Mesothelial cell of epicardium (in vitro differentiated cells): Measurements from ENCODE around the gene HNRNPAB. TPM values are rescaled to one million over a fixed set of nuclear protein-coding genes. Genes with fewer than 3 reads are reported as not detected.
A peak's percentile ranks its signal among the peaks of the same experiment; 100 is the strongest.

Experiments
- DNase-seq, 2 experiments: peaks; one replicate each; pipeline ENCODE4 v3.0.0; 2021; ENCODE audit warnings: low spot score in 2 of 2; ENCODE audit not compliant: unreplicated experiment in 2 of 2
- H3K27ac Mint-ChIP-seq: 2 replicates; pipeline ENCODE4 v1.8.0; 2021; ENCODE audit warnings: mixed read lengths
- H3K27me3 Mint-ChIP-seq: 2 replicates; pipeline ENCODE4 v1.8.0; 2021; ENCODE audit warnings: low read depth, mixed read lengths
- H3K36me3 Mint-ChIP-seq: 2 replicates; pipeline ENCODE4 v1.8.0; 2021; ENCODE audit warnings: mixed read lengths
- H3K4me1 Mint-ChIP-seq: 2 replicates; pipeline ENCODE4 v1.8.0; 2021; ENCODE audit warnings: mixed read lengths
- H3K4me3 Mint-ChIP-seq: 2 replicates; pipeline ENCODE4 v1.8.0; 2021; ENCODE audit warnings: mild to moderate bottlenecking, moderate library complexity, mixed read lengths
- H3K9me3 Mint-ChIP-seq: 2 replicates; pipeline ENCODE4 v1.8.0; 2021; ENCODE audit warnings: mixed read lengths
- total RNA-seq: library from RNA; stranded (reverse); gene quantifications from 3 replicates; pipeline ENCODE4 v1.2.1, GENCODE V29; 2021
- TF ChIP-seq, protein P1 (sequence below): fragments of 200-600 bp; sonication (generic); IDR thresholded peaks from one replicate; pipeline ENCODE4 v1.5.0; 2021; ENCODE audit warnings: antibody characterized with exemption; ENCODE audit not compliant: unreplicated experiment

Gene HNRNPAB
- total RNA-seq, result 198 to 209 TPM (median 204 TPM) in 3 replicates

DNA sequence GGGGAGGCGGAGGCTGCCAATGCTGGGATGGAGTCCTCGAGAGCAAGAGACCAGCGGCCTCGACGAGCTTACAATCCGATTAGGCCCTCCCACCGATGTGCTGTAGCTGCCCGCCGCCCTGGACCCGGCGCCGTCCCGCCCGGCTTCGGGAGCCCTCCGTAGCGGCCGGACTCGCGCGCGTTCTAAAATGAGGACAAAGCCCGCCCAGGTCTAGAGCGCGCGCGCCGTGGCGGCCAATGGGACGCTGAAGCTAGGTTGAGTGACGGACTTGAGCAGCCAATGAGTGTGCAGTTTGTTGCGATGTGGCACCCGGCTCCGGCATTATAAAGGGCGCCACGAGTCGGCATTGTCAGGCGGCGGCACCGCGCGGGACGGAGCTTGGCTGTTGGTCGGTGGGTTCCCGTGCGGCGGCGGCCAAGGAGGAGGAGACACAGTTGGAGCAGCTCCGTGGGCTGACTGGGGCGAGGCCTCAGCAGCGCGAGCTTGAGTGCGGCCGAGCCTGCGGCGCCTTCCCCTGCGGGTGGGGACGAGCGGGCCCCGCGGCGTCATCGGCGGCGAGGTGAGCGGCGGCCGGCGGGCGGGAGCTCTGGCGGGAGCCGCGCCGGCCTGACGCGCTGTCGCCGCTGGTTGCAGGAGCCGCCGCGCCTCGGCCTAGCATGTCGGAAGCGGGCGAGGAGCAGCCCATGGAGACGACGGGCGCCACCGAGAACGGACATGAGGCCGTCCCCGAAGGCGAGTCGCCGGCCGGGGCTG, at the start of gene HNRNPAB:
Gene HNRNPAB (plus strand): TSS at position 352 of the 753 bp plus-strand sequence. CDS start 305 bp downstream, at position 657.
- Mint-ChIP-seq H3K4me1 (peaks cover 43% of the 10 kb centered on the region), H3K9me3 (no peaks in the 10 kb centered on the region), H3K27ac (peak within 1 kb of the TSS; percentile 99), H3K27me3 (peaks cover 2% of the 10 kb centered on the region), H3K36me3 (peaks cover 23% of the 10 kb centered on the region), H3K4me3 (peak within 1 kb of the TSS; percentile 97)
- TF ChIP-seq, protein P1, sequence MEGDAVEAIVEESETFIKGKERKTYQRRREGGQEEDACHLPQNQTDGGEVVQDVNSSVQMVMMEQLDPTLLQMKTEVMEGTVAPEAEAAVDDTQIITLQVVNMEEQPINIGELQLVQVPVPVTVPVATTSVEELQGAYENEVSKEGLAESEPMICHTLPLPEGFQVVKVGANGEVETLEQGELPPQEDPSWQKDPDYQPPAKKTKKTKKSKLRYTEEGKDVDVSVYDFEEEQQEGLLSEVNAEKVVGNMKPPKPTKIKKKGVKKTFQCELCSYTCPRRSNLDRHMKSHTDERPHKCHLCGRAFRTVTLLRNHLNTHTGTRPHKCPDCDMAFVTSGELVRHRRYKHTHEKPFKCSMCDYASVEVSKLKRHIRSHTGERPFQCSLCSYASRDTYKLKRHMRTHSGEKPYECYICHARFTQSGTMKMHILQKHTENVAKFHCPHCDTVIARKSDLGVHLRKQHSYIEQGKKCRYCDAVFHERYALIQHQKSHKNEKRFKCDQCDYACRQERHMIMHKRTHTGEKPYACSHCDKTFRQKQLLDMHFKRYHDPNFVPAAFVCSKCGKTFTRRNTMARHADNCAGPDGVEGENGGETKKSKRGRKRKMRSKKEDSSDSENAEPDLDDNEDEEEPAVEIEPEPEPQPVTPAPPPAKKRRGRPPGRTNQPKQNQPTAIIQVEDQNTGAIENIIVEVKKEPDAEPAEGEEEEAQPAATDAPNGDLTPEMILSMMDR, result no peak
- DNase-seq, result peak; percentile 87 to 98

DNA sequence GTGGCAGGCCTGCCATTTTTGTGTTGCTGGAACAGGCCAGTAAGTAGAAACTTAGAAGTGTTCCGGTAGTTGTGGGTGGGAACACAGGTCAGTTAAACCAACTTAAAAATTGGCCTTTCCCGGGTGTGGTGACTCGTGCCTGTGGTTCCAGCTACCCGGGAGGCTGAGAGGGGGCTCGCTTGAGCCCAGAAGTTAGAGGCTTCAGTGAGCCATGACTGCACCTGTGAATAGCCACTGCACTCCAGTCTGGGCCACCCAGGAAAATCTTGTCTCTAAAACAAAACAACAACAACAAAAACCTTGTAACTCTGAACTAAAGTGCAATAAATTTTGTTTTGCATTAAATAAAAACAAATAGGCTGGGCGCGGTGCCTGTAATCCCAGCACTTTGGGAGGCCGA, 49.3 kb upstream of the HNRNPAB start:
- H3K4me3 Mint-ChIP-seq, result no peak overlapping the region
- TF ChIP-seq, protein P1, result no peak
- H3K27me3 Mint-ChIP-seq, result peaks cover 3% of the 10 kb centered on the region
- peaks cover 7% of the 10 kb centered on the region for H3K36me3 Mint-ChIP-seq
- no peak for DNase-seq
- no peak overlapping the region for H3K27ac Mint-ChIP-seq
- H3K4me1 Mint-ChIP-seq, result peaks cover 12% of the 10 kb centered on the region
- H3K9me3 Mint-ChIP-seq, result no peaks in the 10 kb centered on the region

DNA sequence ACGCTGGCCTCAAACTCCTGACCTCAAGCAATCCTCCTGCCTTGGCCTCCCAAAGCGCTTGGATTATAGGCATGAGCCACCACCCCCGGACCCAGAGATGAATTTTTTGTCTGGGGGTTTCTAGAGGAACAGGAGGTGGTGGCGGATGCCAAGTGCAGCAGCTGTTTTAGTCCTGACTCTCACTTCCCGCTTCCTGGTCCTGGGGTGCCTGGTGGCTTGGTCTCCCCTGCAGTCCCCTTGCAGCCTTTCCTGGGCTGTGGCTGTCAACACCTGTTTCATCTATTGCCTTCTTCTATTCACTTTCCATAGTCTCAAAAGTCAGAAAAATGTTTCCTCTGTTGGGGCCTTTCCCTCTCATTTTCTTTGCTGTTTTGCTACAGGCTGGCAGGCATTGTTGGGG, 44.2 kb upstream of the HNRNPAB start:
- no peaks in the 10 kb centered on the region for H3K36me3 Mint-ChIP-seq
- H3K4me3 Mint-ChIP-seq, result no peak overlapping the region
- H3K27ac Mint-ChIP-seq, result no peak overlapping the region
- peaks cover 26% of the 10 kb centered on the region for H3K27me3 Mint-ChIP-seq
- no peaks in the 10 kb centered on the region for H3K4me1 Mint-ChIP-seq
- no peaks in the 10 kb centered on the region for H3K9me3 Mint-ChIP-seq
- no peak for DNase-seq
- TF ChIP-seq, protein P1, result no peak

DNA sequence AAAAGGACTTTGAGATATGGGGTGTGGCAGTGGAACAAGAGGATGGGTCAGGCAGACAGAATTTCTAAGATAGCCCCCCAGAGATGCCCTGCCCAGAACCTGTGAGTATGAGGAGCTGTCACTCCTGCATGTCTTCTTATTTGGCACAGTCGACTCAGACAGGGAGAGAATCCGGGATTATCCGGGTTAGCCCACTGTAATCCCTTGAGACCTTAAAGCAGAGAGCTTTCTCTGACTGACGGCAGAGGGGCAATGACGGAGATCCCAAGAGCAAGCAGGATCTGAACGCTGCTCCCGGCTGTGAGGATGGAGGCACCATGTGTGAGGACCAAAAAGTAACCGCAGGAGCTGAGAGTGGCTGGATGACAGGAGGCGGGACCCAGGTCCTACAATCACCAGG, 41.9 kb upstream of the HNRNPAB start:
- Mint-ChIP-seq H3K4me3 (no peak overlapping the region), H3K27ac (no peak overlapping the region), H3K9me3 (no peaks in the 10 kb centered on the region), H3K27me3 (peaks cover 26% of the 10 kb centered on the region), H3K36me3 (no peaks in the 10 kb centered on the region), H3K4me1 (no peaks in the 10 kb centered on the region)
- TF ChIP-seq, protein P1, result no peak
- DNase-seq, result no peak

DNA sequence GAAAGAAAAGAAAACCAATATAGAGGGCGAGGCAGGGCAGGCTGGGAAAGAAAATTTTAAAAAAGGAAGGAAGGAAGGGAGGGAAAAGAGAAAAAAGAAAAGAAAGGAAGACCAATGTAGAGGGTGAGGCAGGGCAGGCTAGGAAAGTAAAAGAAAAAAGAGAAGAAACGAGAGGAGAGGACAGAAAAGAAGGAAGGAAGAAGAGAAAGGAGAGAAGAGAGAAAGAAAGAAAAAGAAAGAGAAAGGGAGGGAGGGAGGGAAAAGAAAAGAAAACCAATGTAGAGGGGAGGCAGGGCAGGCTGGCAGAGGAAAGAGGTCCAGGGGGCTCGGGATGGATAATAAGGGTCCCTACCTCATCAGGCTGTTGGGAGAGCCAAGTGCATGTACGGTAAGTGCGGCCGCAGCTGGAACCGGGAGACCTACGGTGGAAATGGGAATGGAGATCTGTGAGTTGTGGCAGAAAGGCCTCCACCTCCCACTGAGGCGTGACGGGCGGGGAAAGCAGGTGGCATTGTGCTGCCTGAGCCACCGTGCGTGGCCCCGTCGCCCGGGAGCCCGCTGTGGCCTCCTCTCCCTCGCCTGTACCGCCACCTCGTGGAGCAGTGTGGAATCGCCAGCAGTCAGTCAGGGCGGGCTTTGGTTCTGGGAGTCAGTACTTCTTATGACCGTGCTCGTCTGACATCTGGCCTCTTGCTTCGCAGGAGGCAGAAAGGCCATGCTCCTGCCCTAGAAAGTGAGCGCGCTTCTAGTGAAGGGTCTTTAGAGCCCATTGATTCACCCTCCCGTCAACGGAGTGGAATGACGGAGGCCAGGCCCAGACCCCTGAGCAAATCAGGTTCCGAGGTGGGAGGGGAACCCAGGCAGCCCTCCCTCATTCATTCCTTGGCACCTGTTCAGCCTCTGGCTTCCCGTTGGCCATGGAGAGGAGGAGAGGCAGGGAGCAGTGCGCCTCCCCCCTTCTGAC, 40.3 kb upstream of the HNRNPAB start:
- TF ChIP-seq, protein P1, result peak; percentile 92
- no peak overlapping the region for H3K27ac Mint-ChIP-seq
- peak; percentile 75 to 96 for DNase-seq
- no peaks in the 10 kb centered on the region for H3K4me1 Mint-ChIP-seq
- no peaks in the 10 kb centered on the region for H3K9me3 Mint-ChIP-seq
- H3K27me3 Mint-ChIP-seq, result peaks cover 27% of the 10 kb centered on the region
- no peaks in the 10 kb centered on the region for H3K36me3 Mint-ChIP-seq
- H3K4me3 Mint-ChIP-seq, result peak overlapping the region; percentile 52
